T-helper 2 cell (primary cell): ENCODE measurements around the gene CELF4.

Experiments used
- DNase-seq, 5 experiments: peaks; one replicate each; pipeline versions ENCODE4 v3.0.0 to v3.0.0-alpha.2; 2012 to 2022

The CELF4 gene

GRCh38 chr18:37546651-37547050 is 18.9 kb downstream of the CELF4 start:
- DNase-seq = no peak

GRCh38 chr18:37546272-37546537 is 19.4 kb downstream of the CELF4 start:
- no peak for DNase-seq

DNA sequence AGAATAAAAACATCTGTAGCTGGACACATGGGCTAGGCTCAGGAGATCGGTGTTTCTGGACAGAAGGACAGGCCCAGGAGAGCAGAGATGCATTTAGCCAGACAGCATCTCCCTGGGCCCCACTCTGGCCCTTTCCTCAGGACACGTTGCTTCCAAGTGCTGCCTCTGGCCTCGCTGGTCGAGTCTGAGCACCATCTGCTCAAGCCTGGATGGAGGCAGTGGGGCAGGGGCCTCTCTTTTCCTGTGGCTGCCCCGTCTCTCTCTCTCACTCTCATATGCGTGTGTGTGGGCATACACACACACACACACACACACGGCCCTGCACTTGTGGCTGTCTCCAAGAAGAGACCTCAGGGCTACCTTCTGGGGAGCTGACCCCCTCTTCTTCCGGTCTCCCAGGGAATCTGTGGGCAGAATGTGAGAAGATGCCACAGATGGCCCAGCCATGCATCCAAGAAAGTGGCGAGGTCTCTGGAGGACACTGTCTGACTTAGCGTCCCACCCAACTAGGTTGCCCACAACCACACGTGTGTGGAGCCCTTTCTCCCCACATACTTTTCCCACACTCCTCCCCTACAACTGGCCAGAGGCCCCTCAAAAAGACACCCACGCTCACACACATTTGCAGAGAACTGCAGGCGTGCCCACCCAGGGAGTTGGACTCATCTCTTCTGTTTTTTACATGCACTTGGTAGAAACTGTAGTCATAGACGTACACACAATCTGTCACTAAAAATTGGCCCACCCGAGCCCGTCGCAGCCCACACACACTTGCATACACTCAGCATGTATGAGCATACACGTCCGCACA is 19.9 kb downstream of the CELF4 start:
- no peak for DNase-seq

GRCh38 chr18:37544713-37545112 is 20.9 kb downstream of the CELF4 start:
- no peak for DNase-seq

DNA sequence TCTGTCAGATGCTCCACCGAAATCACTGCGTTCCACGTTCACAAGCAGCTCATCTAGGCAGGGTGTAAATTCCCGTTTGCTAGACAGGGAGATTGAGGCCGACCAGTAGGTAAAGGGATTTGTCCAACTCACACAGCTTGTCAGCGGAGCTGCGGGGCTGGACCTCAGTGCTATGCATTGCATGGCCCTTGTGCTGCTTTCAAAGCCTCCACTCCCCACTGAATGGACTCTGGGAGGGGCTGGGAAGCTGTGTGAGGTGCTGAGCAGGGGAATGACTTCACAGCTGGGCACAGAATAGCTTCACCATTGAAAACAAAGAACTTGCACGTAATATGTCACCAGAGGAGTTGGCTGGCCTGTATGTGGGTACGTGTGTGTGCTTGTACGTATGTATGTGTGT is 21.4 kb downstream of the CELF4 start:
- no peak for DNase-seq

DNA sequence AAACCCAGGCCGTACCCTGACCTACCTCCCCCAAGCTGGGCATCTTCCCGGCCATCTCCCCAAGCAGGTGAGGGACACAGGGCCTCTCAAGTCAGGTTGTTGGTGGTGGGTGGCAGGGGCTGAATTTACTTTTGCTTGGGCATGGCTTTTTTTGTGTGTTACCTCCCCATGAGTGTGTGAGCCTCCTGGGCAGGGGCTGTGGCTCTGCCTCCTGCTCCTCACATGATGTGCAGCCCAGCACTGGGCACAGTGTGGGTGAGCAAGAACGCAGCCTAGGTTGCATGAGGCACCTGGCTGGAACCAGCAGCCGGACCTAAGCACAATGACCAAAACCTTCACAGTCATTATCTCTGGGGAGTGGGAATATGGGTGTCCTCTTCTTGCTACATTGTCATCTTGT is 22.3 kb downstream of the CELF4 start:
- DNase-seq = no peak

DNA sequence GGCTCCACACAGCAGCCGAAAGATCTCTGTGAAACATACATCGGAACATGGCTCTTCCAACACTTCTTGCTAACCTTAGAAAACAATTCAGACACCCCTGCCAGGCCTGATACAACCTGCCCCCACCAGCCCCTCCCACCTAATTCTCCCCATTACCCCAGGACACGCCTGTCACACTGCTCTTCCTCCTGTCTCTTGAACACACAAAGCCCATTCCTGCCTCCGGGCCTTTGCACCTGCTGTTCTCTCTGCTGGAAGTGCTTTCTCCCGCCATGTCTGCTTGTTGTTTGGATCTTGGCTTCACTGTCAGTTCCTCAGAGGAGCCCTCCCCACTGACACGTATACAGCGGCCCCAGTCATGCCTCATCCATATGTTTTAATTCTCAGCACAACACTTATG is 24.1 kb downstream of the CELF4 start:
- no peak for DNase-seq

- no peak for DNase-seq
Observed at GRCh38 chr18:37540424-37541138, 25.0 kb downstream of the CELF4 start.

- DNase-seq = no peak
Observed at GRCh38 chr18:37539236-37539635, 26.4 kb downstream of the CELF4 start.

GRCh38 chr18:37538526-37539205 is 26.9 kb downstream of the CELF4 start:
- DNase-seq = no peak

DNA sequence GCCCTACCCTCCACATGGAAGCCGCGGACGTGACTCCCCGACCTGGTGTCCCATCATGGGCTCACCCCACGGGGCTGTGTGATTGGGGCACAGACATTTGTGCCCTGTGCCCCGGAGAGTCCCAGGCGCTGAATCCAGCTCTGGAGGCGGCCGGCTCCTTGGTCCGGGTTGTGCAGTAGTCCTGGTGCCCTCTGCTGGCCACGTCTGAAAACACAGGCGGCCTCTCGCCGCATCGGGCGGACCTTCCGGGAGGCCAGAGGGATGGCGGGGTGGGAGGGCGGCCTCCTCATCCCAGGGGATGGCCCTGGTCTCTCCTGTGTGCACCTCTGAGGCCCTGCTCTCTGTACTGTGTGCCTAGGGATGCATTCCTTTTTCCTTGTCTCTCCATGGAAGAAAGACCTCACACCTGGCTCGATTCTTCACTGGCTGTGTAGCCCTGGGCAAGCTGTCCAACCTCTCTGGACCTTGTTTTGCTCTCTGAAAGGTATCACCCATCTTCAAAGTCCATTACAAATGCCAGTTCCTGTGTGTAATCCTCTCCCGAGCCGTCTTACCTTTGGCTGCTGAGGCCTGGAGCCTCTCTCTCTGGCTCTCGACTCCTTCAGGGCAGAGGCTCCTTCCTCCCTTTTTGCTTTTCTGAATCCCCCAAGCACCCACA is 27.6 kb downstream of the CELF4 start:
- DNase-seq = peak in 2 of 5 experiments; percentile 10 to 27

DNA sequence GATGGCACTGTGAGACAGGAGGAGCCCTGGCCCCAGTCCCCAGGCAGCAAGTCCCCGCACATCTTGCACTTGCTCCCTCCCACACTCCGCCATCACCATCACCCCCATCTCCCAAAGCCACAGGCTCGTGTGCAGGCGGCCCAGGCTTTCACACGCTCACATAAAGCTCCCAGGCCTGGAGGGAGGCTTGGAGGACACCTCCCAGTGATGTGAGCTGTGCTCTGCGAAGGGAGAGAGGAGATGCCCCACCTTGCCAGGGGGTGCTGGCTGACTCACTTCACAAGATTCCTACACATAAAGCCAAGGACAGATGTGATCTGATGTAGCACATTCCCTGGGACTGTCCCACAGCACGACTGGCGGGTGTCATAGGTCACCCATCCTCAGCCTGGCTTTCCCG is 28.9 kb downstream of the CELF4 start:
- DNase-seq = no peak

- no peak for DNase-seq
Observed at GRCh38 chr18:37535968-37536367, 29.6 kb downstream of the CELF4 start.

DNA sequence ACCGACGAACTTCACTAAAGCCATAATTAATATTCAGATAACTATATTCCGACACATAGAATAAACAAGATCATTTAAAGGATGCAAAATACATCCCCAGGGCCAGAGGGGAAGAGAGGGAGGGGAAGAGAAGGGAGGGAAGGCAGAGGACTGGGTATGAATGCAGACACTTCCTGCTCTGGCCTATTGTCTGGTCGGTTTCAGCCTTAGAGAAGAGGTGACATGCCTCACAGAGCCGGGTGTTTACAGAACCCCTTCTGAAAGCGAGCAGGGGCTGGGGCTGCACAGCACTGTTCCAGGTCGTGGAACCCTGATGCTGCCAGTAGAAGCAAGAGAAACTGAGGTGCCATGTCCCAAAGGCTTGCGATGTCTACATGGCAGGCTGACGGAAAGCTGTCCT is 31.0 kb downstream of the CELF4 start:
- no peak for DNase-seq

GRCh38 chr18:37533647-37534584 is 31.7 kb downstream of the CELF4 start:
- DNase-seq = no peak

DNA sequence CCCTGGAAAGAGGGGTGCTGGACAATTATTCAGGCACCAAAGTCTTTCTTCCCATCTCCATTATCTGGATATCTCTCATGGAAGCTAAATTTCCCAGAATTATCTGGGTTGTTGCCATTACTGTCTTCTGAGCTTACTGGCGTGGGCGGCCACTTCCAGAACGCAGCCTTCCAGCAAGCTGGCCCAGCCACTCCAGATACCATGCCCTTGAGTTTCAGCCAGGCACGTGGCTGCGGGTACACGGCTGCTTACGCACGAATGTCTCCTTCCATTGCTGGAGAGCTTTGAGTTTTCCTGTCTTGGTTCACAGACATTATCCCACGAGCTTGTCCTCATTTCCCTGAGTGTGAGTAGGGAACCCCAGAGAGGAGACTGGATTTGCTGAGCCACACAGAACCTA is 32.7 kb downstream of the CELF4 start:
- DNase-seq = no peak

- no peak for DNase-seq
Observed at GRCh38 chr18:37529863-37530262, 35.7 kb downstream of the CELF4 start.

DNA sequence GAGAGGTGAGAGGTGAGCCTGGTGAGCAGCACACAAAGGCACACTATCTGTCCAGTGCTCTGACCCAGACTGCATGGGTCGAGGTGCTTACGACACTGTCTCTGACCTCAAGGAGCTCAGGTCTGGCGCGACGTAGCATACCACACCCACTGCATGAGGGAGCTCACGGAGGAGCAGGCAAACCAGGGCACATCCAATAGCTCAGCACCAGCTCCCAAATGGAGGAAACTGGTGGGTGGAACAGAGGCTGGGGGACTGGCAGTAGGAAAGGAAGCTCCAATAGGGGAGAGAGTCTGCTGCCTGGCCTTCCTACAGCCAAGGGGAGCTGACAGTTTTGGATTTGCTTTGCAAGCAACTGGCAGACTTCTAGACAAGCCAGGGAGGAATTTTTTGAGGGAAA is 36.3 kb downstream of the CELF4 start:
- DNase-seq = no peak

DNA sequence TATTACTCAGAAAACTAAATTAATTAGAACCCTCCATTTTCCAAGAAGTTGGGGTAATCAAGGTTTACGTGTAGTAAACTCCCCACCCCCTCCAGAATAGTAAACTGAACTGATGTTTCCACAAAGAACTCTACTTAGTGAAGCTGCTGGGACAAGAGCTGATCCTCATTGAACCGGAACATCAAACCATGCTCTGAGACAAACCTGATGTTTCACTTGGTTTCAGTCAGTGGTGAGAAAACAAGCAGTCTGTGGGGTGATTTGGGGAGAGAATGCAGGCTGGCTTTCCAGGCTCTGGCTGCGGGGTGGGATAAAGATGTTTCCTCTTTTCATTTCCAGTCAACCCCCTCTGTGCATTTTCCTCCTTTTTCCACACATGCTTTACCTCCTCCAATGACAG is 38.2 kb downstream of the CELF4 start:
- DNase-seq = no peak

DNA sequence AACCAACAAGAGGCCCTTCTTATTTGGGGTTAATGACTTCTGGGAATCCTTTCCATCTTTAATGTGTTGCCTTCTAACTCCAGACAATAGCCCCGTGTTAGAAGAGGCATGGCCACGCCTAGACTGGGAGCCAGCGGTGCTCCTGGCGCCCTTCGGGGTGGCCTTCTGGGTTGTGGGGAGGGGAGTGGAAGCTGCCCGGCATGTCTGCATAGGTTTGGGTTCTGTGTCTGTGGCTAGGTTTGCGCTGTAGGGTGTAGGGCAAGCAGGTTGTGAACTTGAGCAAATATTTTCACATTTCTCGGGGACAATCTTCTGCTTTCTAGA is 40.4 kb downstream of the CELF4 start:
- no peak for DNase-seq

DNA sequence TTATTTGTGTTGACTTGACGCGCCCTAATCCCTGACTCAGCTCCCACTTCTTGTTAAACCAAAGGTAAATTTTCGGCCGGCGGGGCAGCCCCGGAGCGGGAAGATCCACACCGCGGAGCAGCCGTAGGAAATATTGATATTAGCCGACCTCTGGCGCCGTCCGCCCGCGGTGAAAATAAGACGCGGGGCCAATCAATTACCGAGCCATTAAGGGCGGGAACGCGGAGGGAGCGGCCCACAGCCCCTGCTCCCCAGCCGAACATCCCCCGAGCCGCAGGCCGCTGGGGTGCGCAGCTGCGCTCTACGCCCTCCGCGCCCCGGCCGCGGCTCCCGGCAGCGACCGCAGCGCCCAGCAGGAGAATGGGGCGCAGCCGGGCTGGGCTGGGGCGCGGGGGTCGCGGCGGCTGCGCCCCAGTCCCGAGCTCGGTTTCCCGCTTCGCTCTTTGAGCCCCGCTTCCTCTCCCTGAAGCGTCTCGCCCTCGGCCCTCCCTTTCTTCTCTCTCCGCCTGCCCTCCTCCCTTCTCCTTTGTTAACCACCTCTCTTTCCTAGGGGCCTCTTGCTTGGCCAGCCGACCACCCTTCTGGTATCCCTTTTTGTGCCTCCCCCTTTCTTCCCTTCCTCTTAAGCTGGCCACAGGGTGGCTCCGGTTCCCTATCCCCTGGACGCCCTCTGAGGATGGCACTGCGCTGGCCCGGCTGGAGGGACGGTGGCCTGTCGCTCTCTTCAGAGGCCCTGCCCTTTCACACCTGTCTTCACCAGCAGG is 40.9 kb downstream of the CELF4 start:
- no peak for DNase-seq

DNA sequence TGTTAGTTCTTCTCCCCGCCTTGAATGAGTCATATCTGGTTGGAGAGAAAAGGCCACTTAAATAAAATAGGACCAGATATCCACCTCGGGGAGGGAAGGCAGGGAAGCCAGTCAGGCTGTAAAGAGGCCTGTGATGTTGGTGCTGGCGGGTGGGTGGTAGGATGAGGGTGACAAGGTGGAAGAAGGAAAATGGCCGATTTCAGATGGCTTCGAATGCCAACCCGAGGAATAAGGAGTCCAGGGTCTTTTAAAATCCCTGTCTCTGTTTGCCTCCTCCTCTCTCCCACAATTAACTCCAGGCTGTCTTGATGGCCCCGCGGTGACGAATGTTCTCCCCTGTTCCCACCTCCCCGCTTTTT is 41.5 kb downstream of the CELF4 start:
- no peak for DNase-seq
